22Rv1 (cell line): ENCODE results near the gene ADGRL3.

Experiments used
- H3K27ac ChIP-seq: fragments of 450-650 bp; 2 replicates; pipeline ENCODE4 v1.5.1; 2017
- ZFX ChIP-seq: fragments of 450-650 bp; IDR thresholded peaks from 2 replicates; pipeline ENCODE4 v1.6.1; 2017; ENCODE audit warnings: antibody characterized with exemption, borderline replicate concordance
- TF ChIP-seq, protein P1 (sequence below): fragments of 450-650 bp; IDR thresholded peaks from 2 replicates; pipeline ENCODE4 v1.5.1; 2017; ENCODE audit warnings: mild to moderate bottlenecking

ADGRL3 gene

GRCh38 chr4:61860376-61860775, 660.2 kb downstream of the ADGRL3 start:
- H3K27ac ChIP-seq = no peak overlapping the region
- TF ChIP-seq ZFX = no peak
- TF ChIP-seq, protein P1, sequence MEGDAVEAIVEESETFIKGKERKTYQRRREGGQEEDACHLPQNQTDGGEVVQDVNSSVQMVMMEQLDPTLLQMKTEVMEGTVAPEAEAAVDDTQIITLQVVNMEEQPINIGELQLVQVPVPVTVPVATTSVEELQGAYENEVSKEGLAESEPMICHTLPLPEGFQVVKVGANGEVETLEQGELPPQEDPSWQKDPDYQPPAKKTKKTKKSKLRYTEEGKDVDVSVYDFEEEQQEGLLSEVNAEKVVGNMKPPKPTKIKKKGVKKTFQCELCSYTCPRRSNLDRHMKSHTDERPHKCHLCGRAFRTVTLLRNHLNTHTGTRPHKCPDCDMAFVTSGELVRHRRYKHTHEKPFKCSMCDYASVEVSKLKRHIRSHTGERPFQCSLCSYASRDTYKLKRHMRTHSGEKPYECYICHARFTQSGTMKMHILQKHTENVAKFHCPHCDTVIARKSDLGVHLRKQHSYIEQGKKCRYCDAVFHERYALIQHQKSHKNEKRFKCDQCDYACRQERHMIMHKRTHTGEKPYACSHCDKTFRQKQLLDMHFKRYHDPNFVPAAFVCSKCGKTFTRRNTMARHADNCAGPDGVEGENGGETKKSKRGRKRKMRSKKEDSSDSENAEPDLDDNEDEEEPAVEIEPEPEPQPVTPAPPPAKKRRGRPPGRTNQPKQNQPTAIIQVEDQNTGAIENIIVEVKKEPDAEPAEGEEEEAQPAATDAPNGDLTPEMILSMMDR = no peak

- peak overlapping the region; percentile 10; the same call in 1 of the 2 replicates for H3K27ac ChIP-seq
- TF ChIP-seq, protein P1 = no peak
- no peak for TF ChIP-seq ZFX
These were observed 664.2 kb downstream of the ADGRL3 start for GRCh38 chr4:61864286-61864685.

- no peak overlapping the region for H3K27ac ChIP-seq
- TF ChIP-seq, protein P1 = no peak
- TF ChIP-seq ZFX = no peak
These were observed 666.4 kb downstream of the ADGRL3 start for GRCh38 chr4:61866378-61867030.

DNA sequence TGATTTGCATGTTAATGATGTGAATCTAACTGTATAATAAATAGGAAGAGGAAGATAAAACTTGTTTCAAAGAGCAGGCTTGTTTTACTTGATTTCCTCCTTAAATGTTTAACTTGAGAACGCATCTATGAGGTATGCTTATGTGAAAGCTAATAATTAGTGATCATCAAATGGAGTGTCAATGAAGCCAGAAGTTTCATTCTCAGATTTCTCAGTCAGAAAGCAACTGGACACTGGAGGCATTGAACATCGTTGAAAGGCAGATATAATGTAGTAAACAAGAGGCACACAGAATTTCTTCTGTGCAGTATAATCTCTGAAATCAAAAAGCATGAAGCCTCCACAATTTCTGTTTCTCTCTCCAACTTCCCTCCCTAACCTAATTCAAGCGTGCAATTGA, 672.9 kb downstream of the ADGRL3 start:
- no peak overlapping the region for H3K27ac ChIP-seq
- TF ChIP-seq, protein P1 = no peak
- TF ChIP-seq ZFX = no peak

- H3K27ac ChIP-seq = no peak overlapping the region
- TF ChIP-seq, protein P1 = no peak
- no peak for TF ChIP-seq ZFX
These were observed 677.1 kb downstream of the ADGRL3 start for GRCh38 chr4:61877266-61877665.

GRCh38 chr4:61877893-61878292, 677.8 kb downstream of the ADGRL3 start:
- no peak overlapping the region for H3K27ac ChIP-seq
- TF ChIP-seq, protein P1 = no peak
- TF ChIP-seq ZFX = no peak

DNA sequence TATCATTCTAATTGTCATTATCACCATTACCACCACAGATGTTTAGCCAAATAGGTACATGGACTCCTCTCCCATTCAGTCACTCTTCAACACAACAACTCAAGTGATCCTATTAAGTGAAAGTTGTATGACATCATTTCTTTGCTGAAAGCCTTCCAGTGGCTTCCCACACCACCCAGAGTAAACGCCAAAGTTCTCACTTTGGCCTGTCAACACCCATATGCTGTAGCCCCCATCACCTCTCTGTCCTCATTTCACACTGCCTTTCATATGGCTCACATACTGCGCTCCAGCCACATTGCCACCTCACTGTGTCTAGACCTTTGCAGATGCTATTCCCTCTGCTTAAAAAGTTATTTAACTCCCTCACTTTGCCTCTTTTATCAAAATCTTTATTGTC, 682.3 kb downstream of the ADGRL3 start:
- no peak for TF ChIP-seq ZFX
- TF ChIP-seq, protein P1 = no peak
- no peak overlapping the region for H3K27ac ChIP-seq
